OCI-LY1 (cell line): Measurements from ENCODE around the gene HDAC9.

Experiments
- H2AFZ ChIP-seq: fragments of 200-600 bp; sonication (generic), shearing (Covaris generic); 2 replicates; pipeline ENCODE4 v1.6.0; 2014; ENCODE audit warnings: antibody characterized with exemption, mild to moderate bottlenecking, low read length
- H3F3A ChIP-seq: fragments of 200-600 bp; sonication (generic), shearing (Covaris generic); 2 replicates; pipeline ENCODE4 v1.6.0; 2014; ENCODE audit warnings: mild to moderate bottlenecking, antibody characterized with exemption, low read length, moderate library complexity; ENCODE audit not compliant: insufficient read depth
- H3K27ac ChIP-seq: fragments of 200-600 bp; sonication (generic); 2 replicates; pipeline ENCODE4 v1.5.1; 2014; ENCODE audit warnings: low read length, mixed run types, mild to moderate bottlenecking, low read depth; ENCODE audit not compliant: poor library complexity, severe bottlenecking
- H3K27me3 ChIP-seq: fragments of 200-600 bp; sonication (generic); 2 replicates; pipeline ENCODE4 v1.6.0; 2014; ENCODE audit warnings: antibody characterized with exemption, mild to moderate bottlenecking, low read length, moderate library complexity; ENCODE audit not compliant: insufficient read depth
- H3K36me3 ChIP-seq: fragments of 200-600 bp; sonication (generic); 2 replicates; pipeline ENCODE4 v1.6.1; 2014; ENCODE audit warnings: mild to moderate bottlenecking, antibody characterized with exemption, low read length, moderate library complexity, mixed read lengths; ENCODE audit not compliant: insufficient read depth
- H3K4me1 ChIP-seq: fragments of 200-600 bp; sonication (generic); 2 replicates; pipeline ENCODE4 v1.5.1; 2014; ENCODE audit warnings: mild to moderate bottlenecking, low read length, moderate library complexity; ENCODE audit not compliant: insufficient read depth, severe bottlenecking
- H3K4me2 ChIP-seq: fragments of 200-600 bp; sonication (generic), shearing (Covaris generic); 2 replicates; pipeline ENCODE4 v1.6.1; 2014; ENCODE audit warnings: low read length
- H3K4me3 ChIP-seq: fragments of 200-600 bp; sonication (generic); 2 replicates; pipeline ENCODE4 v1.5.1; 2014; ENCODE audit warnings: low read length, low read depth, mild to moderate bottlenecking, mixed read lengths; ENCODE audit not compliant: poor library complexity, severe bottlenecking
- H3K79me2 ChIP-seq: fragments of 200-600 bp; shearing (Covaris generic); 2 replicates; pipeline ENCODE4 v1.6.1; 2016; ENCODE audit warnings: mixed run types, low read length, mixed read lengths; ENCODE audit not compliant: insufficient read depth
- H3K9ac ChIP-seq: fragments of 200-600 bp; sonication (generic), shearing (Covaris generic); 2 replicates; pipeline ENCODE4 v1.6.1; 2014; ENCODE audit warnings: mild to moderate bottlenecking, low read length, mixed read lengths
- H3K9me2 ChIP-seq: fragments of 200-600 bp; sonication (generic), shearing (Covaris generic); 2 replicates; pipeline ENCODE4 v1.6.1; 2014; ENCODE audit warnings: low read depth, mild to moderate bottlenecking, low read length, mixed read lengths
- H3K9me3 ChIP-seq: fragments of 200-600 bp; shearing (Covaris generic); 2 replicates; pipeline ENCODE4 v1.6.1; 2014; ENCODE audit warnings: low read length, mixed read lengths
- H4K20me1 ChIP-seq: fragments of 200-600 bp; sonication (generic), shearing (Covaris generic); 2 replicates; pipeline ENCODE4 v1.6.0; 2016; ENCODE audit warnings: mild to moderate bottlenecking, low read length; ENCODE audit not compliant: insufficient read depth
- CTCF ChIP-seq: fragments of 200-600 bp; sonication (generic), shearing (Covaris generic); IDR thresholded peaks from 2 replicates; pipeline ENCODE4 v1.5.1; 2017; ENCODE audit warnings: mild to moderate bottlenecking, antibody characterized with exemption, low read length, moderate library complexity, mixed read lengths
- EZH2 ChIP-seq: fragments of 200-600 bp; sonication (generic), shearing (Covaris generic); IDR thresholded peaks from 2 replicates; pipeline ENCODE4 v1.8.0; 2017; ENCODE audit warnings: borderline replicate concordance, mixed run types, mild to moderate bottlenecking, antibody characterized with exemption, low read length, moderate library complexity, mixed read lengths

Gene HDAC9

GRCh38 chr7:18896343-18896975 lies 400.9 kb downstream of the HDAC9 start:
- TF ChIP-seq EZH2 (no peak), CTCF (no peak)
- Histone ChIP-seq H3K9me3 (no peaks in the 10 kb centered on the region), H3K27me3 (no peaks in the 10 kb centered on the region), H3K9ac (no peak overlapping the region), H3K27ac (no peak overlapping the region), H3K4me2 (no peak overlapping the region), H3K4me3 (no peak overlapping the region), H3K4me1 (no peaks in the 10 kb centered on the region), H4K20me1 (no peaks in the 10 kb centered on the region), H3K9me2 (no peaks in the 10 kb centered on the region), H3K36me3 (no peaks in the 10 kb centered on the region), H3F3A (no peaks in the 10 kb centered on the region), H3K79me2 (no peaks in the 10 kb centered on the region), H2AFZ (no peak overlapping the region)

- H3K4me2 ChIP-seq: no peak overlapping the region
- no peaks in the 10 kb centered on the region for H3K9me3 ChIP-seq
- no peak overlapping the region for H2AFZ ChIP-seq
- TF ChIP-seq CTCF: no peak
- TF ChIP-seq EZH2: no peak
- no peaks in the 10 kb centered on the region for H3K4me1 ChIP-seq
- no peak overlapping the region for H3K27ac ChIP-seq
- H3F3A ChIP-seq: no peaks in the 10 kb centered on the region
- H3K36me3 ChIP-seq: no peaks in the 10 kb centered on the region
- no peak overlapping the region for H3K9ac ChIP-seq
- H3K27me3 ChIP-seq: no peaks in the 10 kb centered on the region
- H3K4me3 ChIP-seq: no peak overlapping the region
- no peaks in the 10 kb centered on the region for H3K9me2 ChIP-seq
- H3K79me2 ChIP-seq: no peaks in the 10 kb centered on the region
- H4K20me1 ChIP-seq: no peaks in the 10 kb centered on the region
Measured at GRCh38 chr7:18900236-18900635, 404.7 kb downstream of the HDAC9 start.

GRCh38 chr7:18900803-18901202 lies 405.3 kb downstream of the HDAC9 start:
- Histone ChIP-seq H3K9me2 (no peaks in the 10 kb centered on the region), H3F3A (no peaks in the 10 kb centered on the region), H2AFZ (no peak overlapping the region), H3K4me2 (no peak overlapping the region), H3K4me1 (no peaks in the 10 kb centered on the region), H4K20me1 (no peaks in the 10 kb centered on the region), H3K27me3 (no peaks in the 10 kb centered on the region), H3K27ac (no peak overlapping the region), H3K79me2 (no peaks in the 10 kb centered on the region), H3K36me3 (no peaks in the 10 kb centered on the region), H3K9me3 (no peaks in the 10 kb centered on the region), H3K9ac (no peak overlapping the region), H3K4me3 (no peak overlapping the region)
- TF ChIP-seq CTCF: no peak
- TF ChIP-seq EZH2: no peak
